Fibroblast of gingiva (primary cell): ENCODE measurements around the gene MMEL1.
"Not testable (repeated sequence)": the region's sequence is repeated elsewhere in the genome, so short reads cannot be mapped to it uniquely, and the experiment has no call there.

ENCODE experiments used
- DNase-seq: peaks from one replicate; pipeline ENCODE4 v3.0.0-alpha.2; 2011; ENCODE audit warnings: low read depth

The MMEL1 gene

GRCh38 chr1:2632561-2633361 is at the start of gene MMEL1:
TSS of gene MMEL1 (minus strand) at chr1:2633016. CDS start at chr1:2629484, 3,532 bp downstream.
- no peak for DNase-seq

GRCh38 chr1:2676726-2677125 is 43.9 kb upstream of the MMEL1 start:
- DNase-seq = not testable (repeated sequence)

- DNase-seq = not testable (repeated sequence)
These were observed 38.8 kb upstream of the MMEL1 start for GRCh38 chr1:2671656-2672055.

GRCh38 chr1:2659806-2660205 is 27.0 kb upstream of the MMEL1 start:
- DNase-seq = not testable (repeated sequence)

- DNase-seq = not testable (repeated sequence)
These were observed 25.1 kb upstream of the MMEL1 start for GRCh38 chr1:2657909-2658308.

- DNase-seq = not testable (repeated sequence)
These were observed 24.3 kb upstream of the MMEL1 start for GRCh38 chr1:2657124-2657523.

- peak; percentile 13 for DNase-seq
These were observed 23.0 kb upstream of the MMEL1 start for GRCh38 chr1:2655598-2656434.

GRCh38 chr1:2654443-2654948 is 21.7 kb upstream of the MMEL1 start:
- peak; percentile 11 for DNase-seq

- peak; percentile 17 for DNase-seq
These were observed 21.1 kb upstream of the MMEL1 start for GRCh38 chr1:2653741-2654442.

GRCh38 chr1:2652926-2653571 is 20.2 kb upstream of the MMEL1 start:
- DNase-seq = not testable (repeated sequence)

GRCh38 chr1:2652152-2652925 is 19.5 kb upstream of the MMEL1 start:
- not testable (repeated sequence) for DNase-seq

- no peak for DNase-seq
These were observed 18.3 kb upstream of the MMEL1 start for GRCh38 chr1:2650967-2651645.

- DNase-seq = no peak
These were observed 14.0 kb upstream of the MMEL1 start for GRCh38 chr1:2646837-2647236.

- no peak for DNase-seq
These were observed 13.0 kb upstream of the MMEL1 start for GRCh38 chr1:2645776-2646175.

- DNase-seq = no peak
These were observed 12.3 kb upstream of the MMEL1 start for GRCh38 chr1:2645143-2645542.

- DNase-seq = no peak
These were observed 11.8 kb upstream of the MMEL1 start for GRCh38 chr1:2644591-2645101.

GRCh38 chr1:2644171-2644570 is 11.4 kb upstream of the MMEL1 start:
- no peak for DNase-seq

- DNase-seq = no peak
These were observed 10.7 kb upstream of the MMEL1 start for GRCh38 chr1:2643414-2644077.
